ENCODE measurements around the gene F11R. TPM values are rescaled to one million over a fixed set of nuclear protein-coding genes. Genes with fewer than 3 reads are reported as not detected.

The F11R gene
- total and polyA plus RNA-seq, 2 donors = 28.3 to 43.0 TPM

DNA sequence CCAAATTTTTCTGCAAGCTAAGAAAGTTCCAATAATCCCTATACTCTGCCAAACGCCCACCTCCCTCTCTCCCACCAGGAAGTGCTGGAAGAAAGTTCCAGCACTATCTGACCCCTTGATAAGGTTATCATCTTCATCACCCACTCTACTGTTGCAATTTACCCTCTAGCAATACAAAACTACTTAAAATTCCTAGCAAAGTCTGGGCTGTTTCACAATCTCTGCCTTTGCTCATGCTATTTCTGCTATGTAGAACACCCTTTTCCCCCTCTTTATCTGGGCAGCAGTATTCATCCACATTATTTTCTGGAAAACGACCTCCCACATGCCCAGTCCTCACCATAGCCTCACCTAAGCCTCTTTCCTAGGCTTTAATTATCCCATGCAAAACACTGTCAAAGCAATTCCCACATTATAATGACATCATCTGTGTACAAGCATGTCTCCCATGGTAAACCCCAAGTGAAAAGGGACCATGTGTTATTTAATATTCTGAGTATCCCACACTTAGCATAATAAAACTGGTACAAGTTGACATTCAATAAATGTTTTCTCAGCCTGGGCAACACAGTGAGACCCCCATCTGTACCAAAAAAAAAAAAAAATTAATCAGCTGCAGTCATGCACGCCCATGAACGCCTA is 12.0 kb downstream of the F11R start:
- 96% methylated on average over 4 of the region's 4 CpGs for WGBS
- H3K9me3 ChIP-seq (ENCODE audit: control insufficient read depth in 2 of 2, insufficient read depth in 1 of 2, low read length in 1 of 2) = no peaks in the 10 kb centered on the region
- no peak for DNase-seq (ENCODE audit: low read depth in 6 of 9, low spot score in 9 of 9)
- no peak overlapping the region for H3K4me3 ChIP-seq (ENCODE audit: low read length in 2 of 2)
- no peaks in the 10 kb centered on the region for H3K27me3 ChIP-seq (ENCODE audit: control insufficient read depth in 2 of 2, insufficient read depth in 1 of 2, low read length in 1 of 2)
- peaks cover 12 to 21% of the 10 kb centered on the region in 2 donors for H3K4me1 ChIP-seq (ENCODE audit: control insufficient read depth in 2 of 2, insufficient read depth in 2 of 2, low read length in 2 of 2)
- no peak overlapping the region for H3K27ac ChIP-seq (ENCODE audit: low read depth in 1 of 2, low read length in 1 of 2)
- H3K36me3 ChIP-seq (ENCODE audit: control insufficient read depth in 2 of 2, insufficient read depth in 2 of 2, low read length in 1 of 2) = peaks cover 0 to 2% of the 10 kb centered on the region in 2 donors

DNA sequence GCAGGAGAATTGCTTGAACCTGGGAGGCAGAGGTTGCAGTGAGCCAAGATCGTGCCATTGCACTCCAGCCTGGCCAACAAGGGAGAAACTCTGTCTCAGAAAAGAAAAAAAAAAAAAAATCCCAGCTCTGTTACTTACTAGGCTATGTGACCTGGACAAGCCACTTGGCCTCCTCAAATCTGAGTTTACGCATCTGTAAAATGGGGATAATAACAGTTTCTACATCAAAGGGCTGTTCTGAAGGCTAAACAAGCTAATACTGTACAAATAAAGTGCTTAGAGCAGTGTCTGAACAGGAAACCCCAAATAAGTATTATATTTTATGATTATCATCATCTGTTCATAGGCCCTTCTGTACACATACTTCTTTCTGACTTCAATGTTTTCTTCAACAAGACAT is 13.6 kb downstream of the F11R start:
- DNase-seq (ENCODE audit: low read depth in 6 of 9, low spot score in 9 of 9) = no peak
- H3K4me3 ChIP-seq (ENCODE audit: low read length in 2 of 2) = no peak overlapping the region
- H3K27me3 ChIP-seq (ENCODE audit: control insufficient read depth in 2 of 2, insufficient read depth in 1 of 2, low read length in 1 of 2) = no peaks in the 10 kb centered on the region
- over 99% methylated on average over 2 of the region's 2 CpGs for WGBS
- peaks cover 0 to 5% of the 10 kb centered on the region in 2 donors for H3K4me1 ChIP-seq (ENCODE audit: control insufficient read depth in 2 of 2, insufficient read depth in 2 of 2, low read length in 2 of 2)
- H3K27ac ChIP-seq (ENCODE audit: low read depth in 1 of 2, low read length in 1 of 2) = no peak overlapping the region
- no peaks in the 10 kb centered on the region for H3K36me3 ChIP-seq (ENCODE audit: control insufficient read depth in 2 of 2, insufficient read depth in 2 of 2, low read length in 1 of 2)
- H3K9me3 ChIP-seq (ENCODE audit: control insufficient read depth in 2 of 2, insufficient read depth in 1 of 2, low read length in 1 of 2) = no peaks in the 10 kb centered on the region

DNA sequence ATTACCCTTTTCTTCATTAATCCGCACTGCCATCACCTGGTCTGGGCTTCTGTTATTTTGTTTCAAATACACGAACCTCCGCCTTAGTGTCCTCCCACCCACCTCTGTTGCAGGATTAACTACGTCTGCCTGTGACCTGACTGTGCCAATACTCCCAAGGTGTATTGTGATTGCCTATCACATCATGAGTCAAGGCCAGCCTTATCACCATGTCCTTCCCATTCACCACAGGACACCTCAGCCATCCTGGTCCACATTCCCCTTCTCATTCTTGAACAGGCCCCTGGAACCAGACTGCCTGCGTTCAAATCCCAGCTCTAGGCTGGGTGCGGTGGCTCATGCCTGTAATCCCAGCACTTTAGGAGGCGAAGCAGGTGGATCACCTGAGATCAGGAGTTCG is 14.4 kb downstream of the F11R start:
- peaks cover 0 to 2% of the 10 kb centered on the region in 2 donors for H3K36me3 ChIP-seq (ENCODE audit: control insufficient read depth in 2 of 2, insufficient read depth in 2 of 2, low read length in 1 of 2)
- DNase-seq (ENCODE audit: low read depth in 6 of 9, low spot score in 9 of 9) = no peak
- no peaks in the 10 kb centered on the region for H3K4me1 ChIP-seq (ENCODE audit: control insufficient read depth in 2 of 2, insufficient read depth in 2 of 2, low read length in 2 of 2)
- H3K9me3 ChIP-seq (ENCODE audit: control insufficient read depth in 2 of 2, insufficient read depth in 1 of 2, low read length in 1 of 2) = no peaks in the 10 kb centered on the region
- no peak overlapping the region for H3K4me3 ChIP-seq (ENCODE audit: low read length in 2 of 2)
- 98% methylated on average over 8 of the region's 8 CpGs for WGBS
- no peak overlapping the region for H3K27ac ChIP-seq (ENCODE audit: low read depth in 1 of 2, low read length in 1 of 2)
- H3K27me3 ChIP-seq (ENCODE audit: control insufficient read depth in 2 of 2, insufficient read depth in 1 of 2, low read length in 1 of 2) = no peaks in the 10 kb centered on the region

DNA sequence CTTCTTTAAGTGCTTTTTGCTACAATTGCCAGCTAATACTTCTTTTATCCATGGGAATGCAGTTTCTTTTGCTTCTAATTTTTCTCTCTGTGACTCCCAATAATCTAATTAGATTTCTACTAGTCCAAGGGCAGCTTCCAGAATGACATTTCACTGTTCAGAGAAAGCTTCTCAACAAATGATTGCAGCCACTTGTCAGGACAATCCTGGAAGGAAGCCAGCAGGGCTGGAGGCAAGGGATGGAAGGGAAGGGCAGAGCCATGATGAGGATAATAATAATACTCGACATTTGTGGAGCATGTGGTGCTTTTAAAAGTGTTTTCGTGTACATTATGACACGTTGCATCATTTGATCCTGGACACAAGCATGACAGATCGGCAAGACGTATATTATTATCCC is 19.4 kb downstream of the F11R start:
- no peak for DNase-seq (ENCODE audit: low read depth in 6 of 9, low spot score in 9 of 9)
- H3K27ac ChIP-seq (ENCODE audit: low read depth in 1 of 2, low read length in 1 of 2) = no peak overlapping the region

DNA sequence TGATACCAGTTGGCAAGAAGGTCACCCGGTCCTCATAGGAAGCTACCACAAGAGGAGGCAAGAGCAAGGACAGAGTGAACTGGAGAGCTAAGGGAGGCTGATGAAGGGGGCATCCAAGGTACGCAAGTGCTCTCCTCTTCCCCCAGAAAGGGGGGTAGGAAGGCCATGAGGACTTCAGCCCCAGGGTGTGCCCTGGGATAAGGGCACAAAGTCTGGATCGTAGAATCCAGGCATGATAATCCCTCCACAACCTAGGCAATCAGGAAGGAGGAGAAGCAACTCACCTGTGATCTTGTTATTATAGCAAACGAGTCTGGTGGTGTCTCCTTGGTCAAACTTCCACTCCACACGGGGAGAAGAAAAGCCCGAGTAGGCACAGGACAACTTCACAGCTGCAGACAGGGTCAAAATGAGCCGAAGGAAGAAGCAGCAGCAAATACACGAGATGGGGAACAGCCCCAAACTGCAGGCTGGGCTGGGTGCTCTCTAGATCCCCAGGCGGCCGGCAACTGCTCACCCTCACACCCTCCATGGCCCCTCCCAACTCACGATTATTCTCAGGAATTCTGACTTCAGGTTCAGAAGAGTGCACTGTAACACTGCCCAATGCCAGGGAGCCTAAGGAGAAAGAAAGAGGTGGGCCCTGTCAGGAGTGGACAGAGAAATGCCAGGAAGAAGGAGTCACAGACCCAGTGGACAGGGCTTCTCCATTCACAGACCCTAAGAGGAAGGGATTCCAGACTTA is 20.0 kb downstream of the F11R start:
- Histone ChIP-seq H3K4me1 (ENCODE audit: control insufficient read depth in 2 of 2, insufficient read depth in 2 of 2, low read length in 2 of 2) (no peaks in the 10 kb centered on the region), H3K4me3 (ENCODE audit: low read length in 2 of 2) (no peak overlapping the region), H3K27ac (ENCODE audit: low read depth in 1 of 2, low read length in 1 of 2) (no peak overlapping the region), H3K36me3 (ENCODE audit: control insufficient read depth in 2 of 2, insufficient read depth in 2 of 2, low read length in 1 of 2) (peaks cover 29 to 30% of the 10 kb centered on the region in 2 donors), H3K9me3 (ENCODE audit: control insufficient read depth in 2 of 2, insufficient read depth in 1 of 2, low read length in 1 of 2) (no peaks in the 10 kb centered on the region), H3K27me3 (ENCODE audit: control insufficient read depth in 2 of 2, insufficient read depth in 1 of 2, low read length in 1 of 2) (no peaks in the 10 kb centered on the region)
- DNase-seq (ENCODE audit: low read depth in 6 of 9, low spot score in 9 of 9) = no peak
- WGBS = 94% methylated on average over 11 of the region's 11 CpGs

More for the DNA sequence above, 19.4 kb downstream of the F11R start:
- H3K36me3 ChIP-seq (ENCODE audit: control insufficient read depth in 2 of 2, insufficient read depth in 2 of 2, low read length in 1 of 2) = peaks cover 29 to 30% of the 10 kb centered on the region in 2 donors
- no peaks in the 10 kb centered on the region for H3K27me3 ChIP-seq (ENCODE audit: control insufficient read depth in 2 of 2, insufficient read depth in 1 of 2, low read length in 1 of 2)
- H3K4me3 ChIP-seq (ENCODE audit: low read length in 2 of 2) = no peak overlapping the region
- no peaks in the 10 kb centered on the region for H3K9me3 ChIP-seq (ENCODE audit: control insufficient read depth in 2 of 2, insufficient read depth in 1 of 2, low read length in 1 of 2)
- 94% methylated on average over 5 of the region's 5 CpGs for WGBS
- H3K4me1 ChIP-seq (ENCODE audit: control insufficient read depth in 2 of 2, insufficient read depth in 2 of 2, low read length in 2 of 2) = no peaks in the 10 kb centered on the region

DNA sequence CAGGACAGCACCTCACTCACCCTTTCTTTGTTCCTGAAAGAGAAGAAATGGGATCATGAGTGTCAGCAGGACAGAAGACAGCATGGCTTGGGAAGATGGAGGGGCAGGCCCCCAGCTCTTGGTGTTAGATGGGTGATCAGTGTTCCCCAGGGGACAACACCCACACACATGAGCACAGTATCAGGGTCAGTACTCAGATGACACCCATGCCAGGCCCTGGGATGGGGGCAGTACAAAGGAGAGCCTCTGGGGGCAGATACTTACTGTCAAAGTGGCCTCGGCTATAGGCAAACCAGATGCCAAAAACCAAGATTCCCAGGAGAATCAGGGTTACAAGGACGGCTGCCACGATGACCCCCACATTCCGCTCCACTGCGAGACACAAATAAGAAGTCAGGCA is 21.6 kb downstream of the F11R start:
- 96% methylated on average over 5 of the region's 5 CpGs for WGBS
- H3K4me1 ChIP-seq (ENCODE audit: control insufficient read depth in 2 of 2, insufficient read depth in 2 of 2, low read length in 2 of 2) = no peaks in the 10 kb centered on the region
- no peak overlapping the region for H3K4me3 ChIP-seq (ENCODE audit: low read length in 2 of 2)
- no peaks in the 10 kb centered on the region for H3K9me3 ChIP-seq (ENCODE audit: control insufficient read depth in 2 of 2, insufficient read depth in 1 of 2, low read length in 1 of 2)
- H3K36me3 ChIP-seq (ENCODE audit: control insufficient read depth in 2 of 2, insufficient read depth in 2 of 2, low read length in 1 of 2) = peaks cover 29 to 30% of the 10 kb centered on the region in 2 donors
- DNase-seq (ENCODE audit: low read depth in 6 of 9, low spot score in 9 of 9) = no peak
- H3K27ac ChIP-seq (ENCODE audit: low read depth in 1 of 2, low read length in 1 of 2) = no peak overlapping the region
- H3K27me3 ChIP-seq (ENCODE audit: control insufficient read depth in 2 of 2, insufficient read depth in 1 of 2, low read length in 1 of 2) = no peaks in the 10 kb centered on the region

DNA sequence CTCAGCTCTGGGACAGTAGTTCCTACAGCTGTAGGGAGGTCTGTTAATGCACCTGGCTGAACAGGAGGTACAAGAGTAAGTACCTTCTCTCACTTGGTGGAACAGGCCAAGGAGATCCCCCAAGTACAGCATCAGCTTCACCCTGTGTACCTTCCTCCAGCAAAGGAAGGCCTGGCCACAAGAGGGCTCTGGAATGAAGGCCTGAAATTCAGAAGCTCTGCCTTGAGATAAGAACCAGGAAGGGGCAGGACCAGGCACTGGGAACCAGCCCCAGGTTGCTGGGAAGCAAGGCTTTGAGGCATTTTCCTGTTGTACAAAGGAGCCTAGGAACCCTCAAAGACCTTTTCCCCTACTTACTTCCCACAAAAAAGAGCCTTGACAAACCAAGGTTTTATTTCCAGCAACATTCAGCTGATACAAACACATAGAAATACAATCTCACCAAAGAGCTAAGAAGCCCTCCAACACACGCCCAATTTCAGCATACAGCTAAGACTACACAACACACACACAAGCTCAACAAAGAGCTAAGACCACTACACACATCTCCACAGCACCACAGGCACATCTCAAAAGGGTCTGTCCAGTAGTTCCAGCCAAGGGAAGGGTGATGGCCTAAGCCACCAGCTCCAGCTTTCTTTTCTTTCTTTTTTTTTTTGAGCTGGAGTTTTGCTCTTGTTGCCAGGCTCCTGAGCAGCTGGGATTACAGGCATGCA is 23.5 kb downstream of the F11R start:
- Histone ChIP-seq H3K4me1 (ENCODE audit: control insufficient read depth in 2 of 2, insufficient read depth in 2 of 2, low read length in 2 of 2) (no peaks in the 10 kb centered on the region), H3K36me3 (ENCODE audit: control insufficient read depth in 2 of 2, insufficient read depth in 2 of 2, low read length in 1 of 2) (peaks cover 29 to 30% of the 10 kb centered on the region in 2 donors), H3K9me3 (ENCODE audit: control insufficient read depth in 2 of 2, insufficient read depth in 1 of 2, low read length in 1 of 2) (no peaks in the 10 kb centered on the region), H3K4me3 (ENCODE audit: low read length in 2 of 2) (no peak overlapping the region), H3K27me3 (ENCODE audit: control insufficient read depth in 2 of 2, insufficient read depth in 1 of 2, low read length in 1 of 2) (no peaks in the 10 kb centered on the region), H3K27ac (ENCODE audit: low read depth in 1 of 2, low read length in 1 of 2) (peak overlapping the region in 1 of 2 donors; percentile 36)
- peak in 4 of 9 donors; percentile 36 to 72 (median 48) for DNase-seq (ENCODE audit: low read depth in 6 of 9, low spot score in 9 of 9)
- WGBS = 95% methylated on average over 1 of the region's 1 CpG

DNA sequence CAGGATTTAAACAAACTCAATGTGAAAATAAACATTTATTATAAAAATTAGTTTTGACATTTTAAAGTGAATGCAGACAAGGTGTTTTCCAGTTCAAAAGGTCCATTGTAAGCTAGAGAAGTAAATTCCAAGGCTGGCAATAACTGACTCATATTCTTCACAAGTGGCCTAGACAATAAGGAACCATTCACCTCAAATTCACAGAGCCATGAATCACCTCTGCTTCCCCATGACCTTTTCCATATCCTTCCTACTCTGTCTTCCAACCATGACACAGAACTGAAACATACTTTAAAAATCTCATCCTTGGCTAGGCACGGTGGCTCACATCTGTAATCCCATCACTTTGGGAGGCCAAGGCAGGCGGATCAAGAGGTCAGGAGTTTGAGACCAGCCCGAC is 24.8 kb downstream of the F11R start:
- DNase-seq (ENCODE audit: low read depth in 6 of 9, low spot score in 9 of 9) = no peak
- WGBS = 96% methylated on average over 3 of the region's 3 CpGs
- no peaks in the 10 kb centered on the region for H3K9me3 ChIP-seq (ENCODE audit: control insufficient read depth in 2 of 2, insufficient read depth in 1 of 2, low read length in 1 of 2)
- H3K4me1 ChIP-seq (ENCODE audit: control insufficient read depth in 2 of 2, insufficient read depth in 2 of 2, low read length in 2 of 2) = no peaks in the 10 kb centered on the region
- no peak overlapping the region for H3K4me3 ChIP-seq (ENCODE audit: low read length in 2 of 2)
- H3K36me3 ChIP-seq (ENCODE audit: control insufficient read depth in 2 of 2, insufficient read depth in 2 of 2, low read length in 1 of 2) = peaks cover 28 to 29% of the 10 kb centered on the region in 2 donors
- no peak overlapping the region for H3K27ac ChIP-seq (ENCODE audit: low read depth in 1 of 2, low read length in 1 of 2)
- no peaks in the 10 kb centered on the region for H3K27me3 ChIP-seq (ENCODE audit: control insufficient read depth in 2 of 2, insufficient read depth in 1 of 2, low read length in 1 of 2)
